ENCODE results near the gene OR1A1.

DNA sequence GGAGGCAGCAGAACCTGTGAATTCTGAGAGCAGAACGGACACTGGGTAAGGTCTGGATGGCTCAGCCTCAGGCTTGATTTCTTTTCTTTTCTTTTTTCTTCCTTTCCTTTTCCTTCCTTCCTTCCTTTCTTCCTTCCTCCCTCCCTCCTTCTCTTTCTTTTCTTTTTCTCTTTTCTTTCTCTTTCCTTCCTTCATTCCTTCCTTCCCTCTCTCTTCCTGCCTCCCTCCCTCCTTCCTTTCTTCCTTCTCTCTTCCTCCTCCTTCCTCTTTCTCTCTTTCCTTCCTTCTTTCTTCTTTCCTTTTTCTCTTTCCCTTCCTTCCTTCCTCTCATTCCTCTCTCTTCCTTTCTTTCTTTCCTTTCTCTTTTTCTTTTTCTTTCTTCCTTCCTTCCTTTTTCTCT lies 52.7 kb downstream of the OR1A1 start:
- no peak for TF ChIP-seq EZH2 (IDR thresholded peaks at IDR 0.05; ENCODE audit: low read depth)
- TF ChIP-seq, protein P1, sequence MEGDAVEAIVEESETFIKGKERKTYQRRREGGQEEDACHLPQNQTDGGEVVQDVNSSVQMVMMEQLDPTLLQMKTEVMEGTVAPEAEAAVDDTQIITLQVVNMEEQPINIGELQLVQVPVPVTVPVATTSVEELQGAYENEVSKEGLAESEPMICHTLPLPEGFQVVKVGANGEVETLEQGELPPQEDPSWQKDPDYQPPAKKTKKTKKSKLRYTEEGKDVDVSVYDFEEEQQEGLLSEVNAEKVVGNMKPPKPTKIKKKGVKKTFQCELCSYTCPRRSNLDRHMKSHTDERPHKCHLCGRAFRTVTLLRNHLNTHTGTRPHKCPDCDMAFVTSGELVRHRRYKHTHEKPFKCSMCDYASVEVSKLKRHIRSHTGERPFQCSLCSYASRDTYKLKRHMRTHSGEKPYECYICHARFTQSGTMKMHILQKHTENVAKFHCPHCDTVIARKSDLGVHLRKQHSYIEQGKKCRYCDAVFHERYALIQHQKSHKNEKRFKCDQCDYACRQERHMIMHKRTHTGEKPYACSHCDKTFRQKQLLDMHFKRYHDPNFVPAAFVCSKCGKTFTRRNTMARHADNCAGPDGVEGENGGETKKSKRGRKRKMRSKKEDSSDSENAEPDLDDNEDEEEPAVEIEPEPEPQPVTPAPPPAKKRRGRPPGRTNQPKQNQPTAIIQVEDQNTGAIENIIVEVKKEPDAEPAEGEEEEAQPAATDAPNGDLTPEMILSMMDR (conservative IDR thresholded peaks at IDR 0.05), result no peak
